Putamen (tissue), 1 donor: ENCODE data around the gene PPT1.

Experiments used
- DNase-seq: peaks from one replicate; pipeline ENCODE4 v3.0.0-alpha.2; 2016; ENCODE audit warnings: low spot score

PPT1 gene

DNA sequence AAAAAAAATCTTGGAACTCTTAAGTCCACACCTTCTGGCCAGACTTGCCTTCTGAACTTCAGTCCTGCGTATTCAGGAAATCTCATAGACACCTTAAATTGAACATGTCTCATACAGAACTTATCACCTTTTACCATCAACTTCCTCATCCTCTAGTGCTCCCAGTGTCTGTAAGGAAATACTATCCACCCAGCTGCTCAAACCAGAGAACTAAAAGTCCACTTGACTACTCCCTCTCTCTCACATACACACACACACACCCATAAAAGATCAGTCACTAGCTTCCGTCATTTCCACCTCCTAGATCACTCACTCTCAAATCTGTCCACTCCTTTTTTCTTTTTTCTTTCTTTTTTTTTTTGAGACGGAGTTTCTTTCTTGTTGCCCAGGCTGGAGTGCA is 67.4 kb downstream of the PPT1 start:
- no peak for DNase-seq

GRCh38 chr1:40027647-40028046 is 69.4 kb downstream of the PPT1 start:
- no peak for DNase-seq

- DNase-seq: no peak
Observed at GRCh38 chr1:40024671-40025070, 72.4 kb downstream of the PPT1 start.

- DNase-seq: no peak
Observed at GRCh38 chr1:40023379-40023944, 73.6 kb downstream of the PPT1 start.
